Neural cell (in vitro differentiated cells): Measurements from ENCODE around the gene GRPEL2. TPM values are rescaled to one million over a fixed set of nuclear protein-coding genes. Genes with fewer than 3 reads are reported as not detected.
"Not testable (repeated sequence)": the region's sequence is repeated elsewhere in the genome, so short reads cannot be mapped to it uniquely, and the experiment has no call there.

Source experiments
- H2AFZ ChIP-seq: fragments of 200-600, 300-800 bp; sonication (generic), shearing (Covaris generic); 2 replicates; pipeline ENCODE4 v1.6.0; 2014; ENCODE audit warnings: low read depth, mild to moderate bottlenecking, antibody characterized with exemption, low read length, moderate library complexity
- H3F3A ChIP-seq: fragments of 200-600 bp; shearing (Covaris generic); 2 replicates; pipeline ENCODE4 v1.6.1; 2016; ENCODE audit warnings: mild to moderate bottlenecking, moderate library complexity, mixed read lengths, antibody characterized with exemption, low read length; ENCODE audit not compliant: insufficient read depth, poor library complexity, severe bottlenecking
- H3K27ac ChIP-seq: fragments of 200-600, 300-800 bp; sonication (generic), shearing (Covaris generic); 2 replicates; pipeline ENCODE4 v1.5.1; 2014; ENCODE audit warnings: mild to moderate bottlenecking, low read length, moderate library complexity
- H3K27me3 ChIP-seq: fragments of 300-800, 200-600 bp; sonication (generic), shearing (Covaris generic); 2 replicates; pipeline ENCODE4 v1.6.0; 2014; ENCODE audit warnings: mild to moderate bottlenecking, low read depth, low read length, moderate library complexity; ENCODE audit not compliant: insufficient read depth
- H3K36me3 ChIP-seq: fragments of 300-800, 200-600 bp; sonication (generic), shearing (Covaris generic); 2 replicates; pipeline ENCODE4 v1.5.1; 2014; ENCODE audit warnings: mild to moderate bottlenecking, antibody characterized with exemption, low read length, moderate library complexity; ENCODE audit not compliant: insufficient read depth
- H3K4me2 ChIP-seq: fragments of 300-800, 200-600 bp; sonication (generic), shearing (Covaris generic); 2 replicates; pipeline ENCODE4 v1.6.0; 2014; ENCODE audit warnings: mild to moderate bottlenecking, low read length
- H3K4me3 ChIP-seq: fragments of 300-800, 200-600 bp; sonication (generic), shearing (Covaris generic); 2 replicates; pipeline ENCODE4 v1.5.1; 2014; ENCODE audit warnings: mild to moderate bottlenecking, low read length, moderate library complexity
- H3K79me2 ChIP-seq: fragments of 200-600 bp; shearing (Covaris generic); replicated peaks from 2 replicates; pipeline ENCODE4 v1.6.0; 2014; ENCODE audit warnings: mild to moderate bottlenecking, low read length, moderate library complexity; ENCODE audit not compliant: insufficient read depth
- H3K9ac ChIP-seq: fragments of 300-800, 200-600 bp; sonication (generic), shearing (Covaris generic); 2 replicates; pipeline ENCODE4 v1.6.1; 2016; ENCODE audit warnings: mild to moderate bottlenecking, low read length, mixed read lengths
- H3K9me2 ChIP-seq: fragments of 200-600 bp; shearing (Covaris generic); 2 replicates; pipeline ENCODE4 v1.6.1; 2016; ENCODE audit warnings: mild to moderate bottlenecking, low read length, mixed read lengths; ENCODE audit not compliant: insufficient read depth
- H3K9me3 ChIP-seq: fragments of 200-600, 300-800 bp; sonication (generic), shearing (Covaris generic); 2 replicates; pipeline ENCODE4 v1.6.1; 2016; ENCODE audit warnings: mild to moderate bottlenecking, mixed run types, low read length, moderate library complexity, mixed read lengths
- H4K20me1 ChIP-seq: fragments of 200-600 bp; shearing (Covaris generic); 2 replicates; pipeline ENCODE4 v1.6.1; 2016; ENCODE audit warnings: mild to moderate bottlenecking, mixed run types; ENCODE audit not compliant: insufficient read depth
- EP300 ChIP-seq: fragments of 450-650 bp; conservative IDR thresholded peaks from 2 replicates; pipeline ENCODE4 v1.6.1; 2014; ENCODE audit warnings: antibody characterized with exemption, mild to moderate bottlenecking, moderate library complexity; ENCODE audit not compliant: poor library complexity, severe bottlenecking
- EZH2 ChIP-seq: fragments of 200-600, 300-800 bp; shearing (Covaris generic), sonication (generic); IDR thresholded peaks from 2 replicates; pipeline ENCODE4 v1.6.1; 2014; ENCODE audit warnings: antibody characterized with exemption, low read length, borderline replicate concordance, mild to moderate bottlenecking; ENCODE audit not compliant: insufficient read depth, poor library complexity, severe bottlenecking
- MXI1 ChIP-seq: fragments of 450-650 bp; conservative IDR thresholded peaks from 2 replicates; pipeline ENCODE4 v1.6.1; 2014; ENCODE audit warnings: antibody characterized with exemption, mild to moderate bottlenecking; ENCODE audit not compliant: poor library complexity, severe bottlenecking
- POLR2AphosphoS5 ChIP-seq: IDR thresholded peaks from 2 replicates; pipeline ENCODE4 v1.6.1; 2012
- RAD21 ChIP-seq: fragments of 450-650 bp; conservative IDR thresholded peaks from 2 replicates; pipeline ENCODE4 v1.6.1; 2014; ENCODE audit warnings: antibody characterized with exemption, mild to moderate bottlenecking, moderate library complexity
- SMC3 ChIP-seq: fragments of 450-650 bp; conservative IDR thresholded peaks from 2 replicates; pipeline ENCODE4 v1.6.1; 2014; ENCODE audit warnings: antibody characterized with exemption, mild to moderate bottlenecking, moderate library complexity; ENCODE audit not compliant: poor library complexity
- TAF1 ChIP-seq: IDR thresholded peaks from 2 replicates; pipeline ENCODE4 v1.6.1; 2012; ENCODE audit warnings: low read depth
- polyA plus RNA-seq: library from polyadenylated mRNA; depleted of rRNA; stranded (reverse); fragments of >200 nt; gene quantifications from 2 replicates; pipeline ENCODE4 v1.2.3, GENCODE V29; 2014
- TF ChIP-seq, protein P1 (sequence below): IDR thresholded peaks from 2 replicates; pipeline ENCODE4 v1.6.1; 2012; ENCODE audit warnings: borderline replicate concordance
- TF ChIP-seq, protein P2 (sequence below): fragments of 450-650 bp; IDR thresholded peaks from 2 replicates; pipeline ENCODE4 v1.5.1; 2014; ENCODE audit warnings: antibody characterized with exemption, mild to moderate bottlenecking, moderate library complexity; ENCODE audit not compliant: poor library complexity, severe bottlenecking

GRPEL2 gene
- polyA plus RNA-seq, 1 donor from 2014 or later: 19.3 TPM

DNA sequence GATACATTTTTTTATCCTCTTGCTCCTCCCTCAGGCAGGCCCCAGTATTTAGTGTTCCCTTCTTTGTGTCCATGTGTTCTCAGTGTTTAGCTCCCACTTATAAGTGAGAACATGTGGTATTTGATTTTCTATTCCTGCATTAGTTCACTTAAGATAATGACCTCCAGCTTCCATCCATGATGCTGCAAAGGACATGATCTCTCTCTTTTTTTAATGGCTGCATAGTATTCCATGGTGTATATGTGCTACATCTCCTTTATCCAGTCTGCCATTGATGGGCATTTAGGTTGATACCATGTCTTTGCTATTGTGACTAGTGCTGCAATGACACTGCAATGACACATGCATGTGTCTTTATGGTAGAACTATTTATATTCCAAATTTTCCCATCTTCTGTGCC lies 49.7 kb downstream of the GRPEL2 start:
- H3K9me3 ChIP-seq, H3K79me2 ChIP-seq, H3K4me3 ChIP-seq, H3K9ac ChIP-seq, H3K9me2 ChIP-seq, H3K27me3 ChIP-seq, H4K20me1 ChIP-seq, H3K4me2 ChIP-seq, H3F3A ChIP-seq, H2AFZ ChIP-seq, H3K27ac ChIP-seq, H3K36me3 ChIP-seq: not testable (repeated sequence)

DNA sequence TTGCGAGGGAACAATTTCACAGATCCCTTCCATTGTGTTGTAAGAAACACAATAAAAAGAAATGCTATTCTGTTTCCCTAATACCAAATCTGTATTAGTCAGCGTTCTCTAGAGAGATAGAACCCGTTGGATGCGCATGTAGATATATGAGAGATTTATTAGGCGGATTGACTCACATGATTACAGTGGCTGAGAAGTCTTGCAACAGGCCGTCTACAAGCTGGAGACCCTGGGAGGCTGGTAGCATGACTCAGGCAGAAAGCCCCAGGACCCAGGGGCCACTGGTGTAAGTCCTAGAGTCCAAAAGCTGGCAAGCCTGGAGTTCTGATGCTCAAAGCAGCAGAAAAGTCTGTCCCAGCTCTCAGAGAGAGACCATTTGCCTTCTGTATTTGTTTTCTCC lies 52.2 kb downstream of the GRPEL2 start:
- H4K20me1 ChIP-seq: no peaks in the 10 kb centered on the region
- no peak overlapping the region for H3K4me2 ChIP-seq
- no peaks in the 10 kb centered on the region for H3K9me3 ChIP-seq
- H3K79me2 ChIP-seq: no peaks in the 10 kb centered on the region
- no peak overlapping the region for H3K9ac ChIP-seq
- TF ChIP-seq EZH2 (no peak), EP300 (no peak), MXI1 (no peak), RAD21 (no peak), POLR2AphosphoS5 (no peak), SMC3 (no peak), TAF1 (no peak)
- TF ChIP-seq, protein P1, sequence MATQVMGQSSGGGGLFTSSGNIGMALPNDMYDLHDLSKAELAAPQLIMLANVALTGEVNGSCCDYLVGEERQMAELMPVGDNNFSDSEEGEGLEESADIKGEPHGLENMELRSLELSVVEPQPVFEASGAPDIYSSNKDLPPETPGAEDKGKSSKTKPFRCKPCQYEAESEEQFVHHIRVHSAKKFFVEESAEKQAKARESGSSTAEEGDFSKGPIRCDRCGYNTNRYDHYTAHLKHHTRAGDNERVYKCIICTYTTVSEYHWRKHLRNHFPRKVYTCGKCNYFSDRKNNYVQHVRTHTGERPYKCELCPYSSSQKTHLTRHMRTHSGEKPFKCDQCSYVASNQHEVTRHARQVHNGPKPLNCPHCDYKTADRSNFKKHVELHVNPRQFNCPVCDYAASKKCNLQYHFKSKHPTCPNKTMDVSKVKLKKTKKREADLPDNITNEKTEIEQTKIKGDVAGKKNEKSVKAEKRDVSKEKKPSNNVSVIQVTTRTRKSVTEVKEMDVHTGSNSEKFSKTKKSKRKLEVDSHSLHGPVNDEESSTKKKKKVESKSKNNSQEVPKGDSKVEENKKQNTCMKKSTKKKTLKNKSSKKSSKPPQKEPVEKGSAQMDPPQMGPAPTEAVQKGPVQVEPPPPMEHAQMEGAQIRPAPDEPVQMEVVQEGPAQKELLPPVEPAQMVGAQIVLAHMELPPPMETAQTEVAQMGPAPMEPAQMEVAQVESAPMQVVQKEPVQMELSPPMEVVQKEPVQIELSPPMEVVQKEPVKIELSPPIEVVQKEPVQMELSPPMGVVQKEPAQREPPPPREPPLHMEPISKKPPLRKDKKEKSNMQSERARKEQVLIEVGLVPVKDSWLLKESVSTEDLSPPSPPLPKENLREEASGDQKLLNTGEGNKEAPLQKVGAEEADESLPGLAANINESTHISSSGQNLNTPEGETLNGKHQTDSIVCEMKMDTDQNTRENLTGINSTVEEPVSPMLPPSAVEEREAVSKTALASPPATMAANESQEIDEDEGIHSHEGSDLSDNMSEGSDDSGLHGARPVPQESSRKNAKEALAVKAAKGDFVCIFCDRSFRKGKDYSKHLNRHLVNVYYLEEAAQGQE: no peak
- TF ChIP-seq, protein P2, sequence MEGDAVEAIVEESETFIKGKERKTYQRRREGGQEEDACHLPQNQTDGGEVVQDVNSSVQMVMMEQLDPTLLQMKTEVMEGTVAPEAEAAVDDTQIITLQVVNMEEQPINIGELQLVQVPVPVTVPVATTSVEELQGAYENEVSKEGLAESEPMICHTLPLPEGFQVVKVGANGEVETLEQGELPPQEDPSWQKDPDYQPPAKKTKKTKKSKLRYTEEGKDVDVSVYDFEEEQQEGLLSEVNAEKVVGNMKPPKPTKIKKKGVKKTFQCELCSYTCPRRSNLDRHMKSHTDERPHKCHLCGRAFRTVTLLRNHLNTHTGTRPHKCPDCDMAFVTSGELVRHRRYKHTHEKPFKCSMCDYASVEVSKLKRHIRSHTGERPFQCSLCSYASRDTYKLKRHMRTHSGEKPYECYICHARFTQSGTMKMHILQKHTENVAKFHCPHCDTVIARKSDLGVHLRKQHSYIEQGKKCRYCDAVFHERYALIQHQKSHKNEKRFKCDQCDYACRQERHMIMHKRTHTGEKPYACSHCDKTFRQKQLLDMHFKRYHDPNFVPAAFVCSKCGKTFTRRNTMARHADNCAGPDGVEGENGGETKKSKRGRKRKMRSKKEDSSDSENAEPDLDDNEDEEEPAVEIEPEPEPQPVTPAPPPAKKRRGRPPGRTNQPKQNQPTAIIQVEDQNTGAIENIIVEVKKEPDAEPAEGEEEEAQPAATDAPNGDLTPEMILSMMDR: no peak
- no peaks in the 10 kb centered on the region for H3K9me2 ChIP-seq
- H3K36me3 ChIP-seq: no peaks in the 10 kb centered on the region
- H3F3A ChIP-seq: no peaks in the 10 kb centered on the region
- H3K27ac ChIP-seq: no peak overlapping the region
- no peaks in the 10 kb centered on the region for H3K27me3 ChIP-seq
- H2AFZ ChIP-seq: no peak overlapping the region
- no peak overlapping the region for H3K4me3 ChIP-seq

DNA sequence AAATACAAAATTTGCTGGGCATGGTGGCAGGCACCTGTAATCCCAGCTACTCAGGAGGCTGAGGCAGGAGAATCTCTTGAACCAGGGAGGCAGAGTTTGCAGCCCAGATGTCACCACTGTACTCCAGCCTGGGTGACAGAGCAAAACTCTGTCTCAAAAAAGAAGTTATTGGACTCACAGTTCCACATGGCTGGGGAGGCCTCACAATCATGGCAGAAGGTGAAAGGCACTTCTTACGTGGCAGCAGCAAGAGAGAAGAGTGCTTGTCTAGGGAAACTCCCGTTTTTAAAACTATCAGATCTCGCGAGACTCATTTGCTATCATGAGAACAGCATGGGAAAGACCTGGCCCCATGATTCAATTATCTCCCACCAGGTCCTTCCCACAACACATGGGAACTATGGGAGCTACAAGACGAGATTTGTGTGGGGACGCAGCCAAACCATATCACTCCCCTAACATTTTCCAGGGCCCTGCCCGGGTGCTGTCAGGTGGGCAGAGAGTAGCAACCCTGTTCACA lies 53.5 kb downstream of the GRPEL2 start:
- not testable (repeated sequence) for H3K4me3 ChIP-seq, H3K27ac ChIP-seq, H3K9ac ChIP-seq

More for the DNA sequence above, 53.5 kb downstream of the GRPEL2 start:
- not testable (repeated sequence) for H3K79me2 ChIP-seq, H3K4me2 ChIP-seq, H3K9me3 ChIP-seq, H2AFZ ChIP-seq, H3F3A ChIP-seq, H3K36me3 ChIP-seq, H3K9me2 ChIP-seq, H4K20me1 ChIP-seq, H3K27me3 ChIP-seq
